GM23338 (cell line): ENCODE results near the gene GPX6. TPM values are rescaled to one million over a fixed set of nuclear protein-coding genes. Genes with fewer than 3 reads are reported as not detected.

Source experiments
- ATAC-seq: fragments of 200-7000 bp; cut with Tn5 transposase; 3 replicates; pipeline ENCODE4 v1.9.1; 2020
- DNase-seq: peaks from one replicate; pipeline ENCODE4 v3.0.0-alpha.2; 2015; ENCODE audit warnings: low spot score
- H2AFZ ChIP-seq: fragments of 200-600 bp; sonication (generic); 2 replicates; pipeline ENCODE4 v1.8.0; 2016; ENCODE audit warnings: antibody characterized with exemption, mild to moderate bottlenecking, moderate library complexity
- H3F3A ChIP-seq: fragments of 200-600 bp; sonication (generic); replicated peaks from 2 replicates; pipeline ENCODE4 v1.8.0; 2017; ENCODE audit warnings: antibody characterized with exemption, mixed run types, low read depth
- H3K27ac ChIP-seq: fragments of 200-600 bp; sonication (generic); 2 replicates; pipeline ENCODE4 v1.6.1; 2016; ENCODE audit warnings: low read depth
- H3K27me3 ChIP-seq: fragments of 200-600 bp; sonication (generic); 2 replicates; pipeline ENCODE4 v1.8.0; 2016; ENCODE audit warnings: mild to moderate bottlenecking, mixed run types, moderate library complexity; ENCODE audit not compliant: insufficient read depth
- H3K36me3 ChIP-seq: fragments of 200-600 bp; sonication (generic); 2 replicates; pipeline ENCODE4 v1.8.0; 2016; ENCODE audit warnings: mild to moderate bottlenecking; ENCODE audit not compliant: insufficient read depth
- H3K4me1 ChIP-seq: fragments of 200-600 bp; sonication (generic); 2 replicates; pipeline ENCODE4 v1.8.0; 2016; ENCODE audit warnings: mild to moderate bottlenecking, moderate library complexity; ENCODE audit not compliant: insufficient read depth
- H3K4me2 ChIP-seq: fragments of 200-600 bp; sonication (generic); 2 replicates; pipeline ENCODE4 v1.7.1; 2017; ENCODE audit warnings: mixed run types
- H3K4me3 ChIP-seq: fragments of 200-600 bp; sonication (generic); 2 replicates; pipeline ENCODE4 v1.6.1; 2016; ENCODE audit warnings: mixed run types
- H3K79me2 ChIP-seq: fragments of 200-600 bp; sonication (generic); replicated peaks from 2 replicates; pipeline ENCODE4 v1.8.0; 2017; ENCODE audit warnings: mild to moderate bottlenecking; ENCODE audit not compliant: insufficient read depth
- H3K9me2 ChIP-seq: fragments of 200-600 bp; sonication (generic); 2 replicates; pipeline ENCODE4 v1.8.0; 2017; ENCODE audit not compliant: insufficient read depth
- H4K20me1 ChIP-seq: fragments of 200-600 bp; sonication (generic); replicated peaks from 2 replicates; pipeline ENCODE4 v1.8.0; 2017; ENCODE audit warnings: mild to moderate bottlenecking; ENCODE audit not compliant: insufficient read depth
- H3K27ac Mint-ChIP-seq: 2 replicates; pipeline ENCODE4 v1.8.0; 2020; ENCODE audit warnings: inconsistent platforms, mild to moderate bottlenecking, moderate library complexity, mixed read lengths
- H3K27me3 Mint-ChIP-seq: 3 replicates; pipeline ENCODE4 v1.8.0; 2022; ENCODE audit warnings: low read depth, mild to moderate bottlenecking, moderate library complexity, mixed read lengths, inconsistent platforms; ENCODE audit not compliant: insufficient read depth, poor library complexity
- H3K36me3 Mint-ChIP-seq: 3 replicates; pipeline ENCODE4 v1.8.0; 2021; ENCODE audit warnings: low read depth, mild to moderate bottlenecking, inconsistent platforms, moderate library complexity, mixed read lengths
- H3K4me1 Mint-ChIP-seq: 3 replicates; pipeline ENCODE4 v1.8.0; 2020; ENCODE audit warnings: mild to moderate bottlenecking, inconsistent platforms, mixed read lengths
- H3K4me3 Mint-ChIP-seq: 3 replicates; pipeline ENCODE4 v1.8.0; 2021; ENCODE audit warnings: moderate library complexity, mild to moderate bottlenecking, inconsistent platforms, mixed read lengths
- H3K9me3 Mint-ChIP-seq: 3 replicates; pipeline ENCODE4 v1.8.0; 2020; ENCODE audit warnings: moderate library complexity, mild to moderate bottlenecking, inconsistent platforms, mixed read lengths
- CREB1 ChIP-seq: fragments of 250-450 bp; sonication (Bioruptor Pico); IDR thresholded peaks from 2 replicates; pipeline ENCODE4 v1.5.0; 2020; ENCODE audit warnings: low read depth, mild to moderate bottlenecking, moderate library complexity
- ETS1 ChIP-seq: IDR thresholded peaks from 2 replicates; pipeline ENCODE4 v1.6.1; 2016; ENCODE audit warnings: antibody characterized with exemption
- EZH2 ChIP-seq: fragments of 200-600 bp; sonication (generic); IDR thresholded peaks from one replicate; pipeline ENCODE4 v1.8.0; 2017; ENCODE audit warnings: antibody characterized with exemption, mild to moderate bottlenecking, low read depth; ENCODE audit not compliant: unreplicated experiment
- EZH2phosphoT487 ChIP-seq: fragments of 200-600 bp; sonication (generic); IDR thresholded peaks from one replicate; pipeline ENCODE4 v1.8.1; 2018; ENCODE audit warnings: antibody characterized with exemption; ENCODE audit not compliant: unreplicated experiment
- JUNB ChIP-seq: IDR thresholded peaks from one replicate; pipeline ENCODE4 v1.6.1; 2016; ENCODE audit warnings: antibody characterized with exemption; ENCODE audit not compliant: unreplicated experiment
- NANOG ChIP-seq: IDR thresholded peaks from 2 replicates; pipeline ENCODE4 v1.6.1; 2016; ENCODE audit warnings: antibody characterized with exemption, borderline replicate concordance
- POLR2AphosphoS5 ChIP-seq: IDR thresholded peaks from 2 replicates; pipeline ENCODE4 v1.6.1; 2016; ENCODE audit warnings: antibody characterized with exemption, low read depth
- REST ChIP-seq: IDR thresholded peaks from one replicate; pipeline ENCODE4 v1.6.1; 2018; ENCODE audit warnings: antibody characterized with exemption; ENCODE audit not compliant: unreplicated experiment
- STAT1 ChIP-seq: IDR thresholded peaks from one replicate; pipeline ENCODE4 v1.6.1; 2016; ENCODE audit warnings: antibody characterized with exemption; ENCODE audit not compliant: unreplicated experiment
- ZNF331 ChIP-seq: fragments of 250-450 bp; sonication (Bioruptor Pico); IDR thresholded peaks from 2 replicates; pipeline ENCODE4 v1.5.0; 2020; ENCODE audit warnings: low read depth, mild to moderate bottlenecking, moderate library complexity
- ZNF462 ChIP-seq: fragments of 250-450 bp; sonication (Bioruptor Pico); IDR thresholded peaks from 2 replicates; pipeline ENCODE4 v1.5.0; 2020; ENCODE audit warnings: mild to moderate bottlenecking, moderate library complexity
- polyA plus RNA-seq: library from polyadenylated mRNA; unstranded; fragments of >200 nt; fragmentation: Nextera tagmentation; extraction: Ambion mirVana; gene quantifications from 2 replicates; pipeline ENCODE4 v1.2.1, GENCODE V29; 2016
- total RNA-seq: library from RNA; depleted of rRNA; stranded (reverse); fragments of >200 nt; shearing (Covaris generic); gene quantifications from 2 replicates; pipeline ENCODE4 v1.2.3, GENCODE V29; 2014

GPX6 gene
- total and polyA plus RNA-seq, 2 experiments from 2014 or later: not detected

GRCh38 chr6:28545955-28546354 is 30.4 kb upstream of the GPX6 start (continued):
- TF ChIP-seq STAT1: no peak

GRCh38 chr6:28543651-28544610 is 28.3 kb upstream of the GPX6 start:
- Histone ChIP-seq H2AFZ (peak overlapping the region; percentile 94), H3K4me1 (0 out of 2 replicates have a peak, but pooled peaks cover 4% of the 10 kb centered on the region), H3K36me3 (no peaks in the 10 kb centered on the region), H3F3A (0 out of 2 replicates have a peak, but pooled peaks cover 5% of the 10 kb centered on the region), H3K9me2 (no peaks in the 10 kb centered on the region), H3K27me3 (no peaks in the 10 kb centered on the region), H3K4me3 (peak overlapping the region; percentile 75), H4K20me1 (no peaks in the 10 kb centered on the region), H3K79me2 (no peaks in the 10 kb centered on the region), H3K27ac (peak overlapping the region; percentile 27), H3K4me2 (peak overlapping the region; percentile 75)
- DNase-seq: peak; percentile 63
- H3K4me3 Mint-ChIP-seq: peak overlapping the region; percentile 84
- H3K9me3 Mint-ChIP-seq: peaks cover 4% of the 10 kb centered on the region; the same call in 1 of the 3 replicates
- ATAC-seq: peak; percentile 40
- H3K4me1 Mint-ChIP-seq: peaks cover 9% of the 10 kb centered on the region
- no peaks in the 10 kb centered on the region for H3K36me3 Mint-ChIP-seq
- H3K27me3 Mint-ChIP-seq: peaks cover 25% of the 10 kb centered on the region
- H3K27ac Mint-ChIP-seq: peak overlapping the region; percentile 93
- TF ChIP-seq EZH2: no peak
- no peak for TF ChIP-seq ETS1
- TF ChIP-seq JUNB: no peak
- no peak for TF ChIP-seq POLR2AphosphoS5
- TF ChIP-seq NANOG: no peak
- TF ChIP-seq ZNF462 (CRISPR knock-in tag): no peak
- no peak for TF ChIP-seq CREB1 (CRISPR knock-in tag)
- TF ChIP-seq STAT1: no peak
- TF ChIP-seq REST: no peak
- TF ChIP-seq ZNF331 (CRISPR knock-in tag): no peak
- no peak for TF ChIP-seq EZH2phosphoT487
